CD4-positive, alpha-beta T cell treated with Interleukin-4 for 4 hours (primary cell): ENCODE data around the gene LUC7L3.
"Not testable (repeated sequence)": the region's sequence is repeated elsewhere in the genome, so short reads cannot be mapped to it uniquely, and the experiment has no call there.

Source experiments
- DNase-seq: peaks from one replicate; pipeline ENCODE4 v3.0.0-alpha.2; 2020

Gene LUC7L3

GRCh38 chr17:50790618-50791017 lies 71.2 kb downstream of the LUC7L3 start:
- no peak for DNase-seq

GRCh38 chr17:50792132-50792531 lies 72.7 kb downstream of the LUC7L3 start:
- DNase-seq, result no peak

GRCh38 chr17:50793007-50793406 lies 73.6 kb downstream of the LUC7L3 start:
- DNase-seq, result no peak

GRCh38 chr17:50794361-50794760 lies 75.0 kb downstream of the LUC7L3 start:
- DNase-seq, result no peak

- DNase-seq, result no peak
These were observed 77.9 kb downstream of the LUC7L3 start for GRCh38 chr17:50797135-50797810.

GRCh38 chr17:50798424-50799288 lies 79.3 kb downstream of the LUC7L3 start:
- no peak for DNase-seq

- no peak for DNase-seq
These were observed 80.2 kb downstream of the LUC7L3 start for GRCh38 chr17:50799582-50799981.

- no peak for DNase-seq
These were observed 80.8 kb downstream of the LUC7L3 start for GRCh38 chr17:50800196-50800700.

- no peak for DNase-seq
These were observed 83.5 kb downstream of the LUC7L3 start for GRCh38 chr17:50802609-50803571.

GRCh38 chr17:50803676-50804075 lies 84.3 kb downstream of the LUC7L3 start:
- DNase-seq, result no peak

- DNase-seq, result not testable (repeated sequence)
These were observed 85.5 kb downstream of the LUC7L3 start for GRCh38 chr17:50804749-50805475.

GRCh38 chr17:50805486-50805885 lies 86.1 kb downstream of the LUC7L3 start:
- no peak for DNase-seq
